Stimulated activated CD4-positive, alpha-beta T cell treated with anti-CD3 and anti-CD28 coated beads, Interleukin-4, amount 100 ng/mL, for 1 hour (primary cell): ENCODE results near the gene ZNF514.
"Not testable (repeated sequence)": the region's sequence is repeated elsewhere in the genome, so short reads cannot be mapped to it uniquely, and the experiment has no call there.

Source experiments
- DNase-seq: peaks from one replicate; pipeline ENCODE4 v3.0.0-alpha.2; 2020

The ZNF514 gene

GRCh38 chr2:95121407-95122196, 38.0 kb downstream of the ZNF514 start, which contains the start of gene MRPS5:
Gene MRPS5, minus strand, starts transcription at chr2:95121808. Its CDS starts 17 bp downstream, at chr2:95121791.
- peak; percentile 93 for DNase-seq

GRCh38 chr2:95121093-95121406, 38.6 kb downstream of the ZNF514 start:
- DNase-seq = no peak

GRCh38 chr2:95115418-95115817, 44.2 kb downstream of the ZNF514 start:
- peak; percentile 68 for DNase-seq

- no peak for DNase-seq
Measured at GRCh38 chr2:95113464-95113863, 46.2 kb downstream of the ZNF514 start.

GRCh38 chr2:95110395-95110794, 49.3 kb downstream of the ZNF514 start:
- no peak for DNase-seq

GRCh38 chr2:95109260-95109659, 50.4 kb downstream of the ZNF514 start:
- DNase-seq = no peak

- DNase-seq = no peak
Measured at GRCh38 chr2:95106081-95106480, 53.6 kb downstream of the ZNF514 start.

- no peak for DNase-seq
Measured at GRCh38 chr2:95104606-95105005, 55.0 kb downstream of the ZNF514 start.

- DNase-seq = no peak
Measured at GRCh38 chr2:95099910-95100309, 59.7 kb downstream of the ZNF514 start.

GRCh38 chr2:95098273-95098672, 61.4 kb downstream of the ZNF514 start:
- DNase-seq = not testable (repeated sequence)
